Ishikawa (cell line): ENCODE data around the gene GABRE.

Source experiments
- CEBPB ChIP-seq: IDR thresholded peaks from 2 replicates; pipeline ENCODE4 v1.6.1; 2012
- CREB1 ChIP-seq: IDR thresholded peaks from 2 replicates; pipeline ENCODE4 v1.6.1; 2012; ENCODE audit warnings: low read depth
- EGR1 ChIP-seq: IDR thresholded peaks from 2 replicates; pipeline ENCODE4 v1.6.1; 2012
- EP300 ChIP-seq: IDR thresholded peaks from 2 replicates; pipeline ENCODE4 v1.6.1; 2012; ENCODE audit warnings: borderline replicate concordance
- FOXM1 ChIP-seq: IDR thresholded peaks from 2 replicates; pipeline ENCODE4 v1.6.1; 2012; ENCODE audit warnings: low read depth, borderline replicate concordance
- MAX ChIP-seq: IDR thresholded peaks from 2 replicates; pipeline ENCODE4 v1.6.1; 2012
- NFIC ChIP-seq: IDR thresholded peaks from 2 replicates; pipeline ENCODE4 v1.6.1; 2012
- RAD21 ChIP-seq: IDR thresholded peaks from 2 replicates; pipeline ENCODE4 v1.6.1; 2012; ENCODE audit warnings: low read depth
- REST ChIP-seq: IDR thresholded peaks from 2 replicates; pipeline ENCODE4 v1.6.1; 2012; ENCODE audit warnings: low read depth, mild to moderate bottlenecking
- TAF1 ChIP-seq: IDR thresholded peaks from 2 replicates; pipeline ENCODE4 v1.6.1; 2012; ENCODE audit warnings: low read depth, mild to moderate bottlenecking
- TCF12 ChIP-seq: IDR thresholded peaks from 2 replicates; pipeline ENCODE4 v1.6.1; 2012; ENCODE audit warnings: low read depth
- TEAD4 ChIP-seq: IDR thresholded peaks from 2 replicates; pipeline ENCODE4 v1.6.1; 2012
- USF1 ChIP-seq: IDR thresholded peaks from 2 replicates; pipeline ENCODE4 v1.6.1; 2012
- YY1 ChIP-seq: IDR thresholded peaks from 2 replicates; pipeline ENCODE4 v1.6.1; 2012; ENCODE audit warnings: low read depth
- ZBTB7A ChIP-seq: IDR thresholded peaks from 2 replicates; pipeline ENCODE4 v1.6.1; 2012; ENCODE audit warnings: low read depth

The GABRE gene

GRCh38 chrX:151996347-151996746, 21.9 kb upstream of the GABRE start:
- no peak for TF ChIP-seq TAF1
- TF ChIP-seq REST, result no peak
- TF ChIP-seq CEBPB, result no peak
- TF ChIP-seq MAX, result no peak
- no peak for TF ChIP-seq TEAD4
- no peak for TF ChIP-seq EP300
- no peak for TF ChIP-seq TCF12
- no peak for TF ChIP-seq RAD21
- TF ChIP-seq ZBTB7A, result no peak
- TF ChIP-seq YY1, result no peak

GRCh38 chrX:151994476-151994875, 20.0 kb upstream of the GABRE start:
- TF ChIP-seq ZBTB7A (no peak), TCF12 (no peak), TAF1 (no peak), CREB1 (no peak), MAX (no peak), REST (no peak), USF1 (no peak), RAD21 (no peak), EP300 (no peak), YY1 (no peak)

DNA sequence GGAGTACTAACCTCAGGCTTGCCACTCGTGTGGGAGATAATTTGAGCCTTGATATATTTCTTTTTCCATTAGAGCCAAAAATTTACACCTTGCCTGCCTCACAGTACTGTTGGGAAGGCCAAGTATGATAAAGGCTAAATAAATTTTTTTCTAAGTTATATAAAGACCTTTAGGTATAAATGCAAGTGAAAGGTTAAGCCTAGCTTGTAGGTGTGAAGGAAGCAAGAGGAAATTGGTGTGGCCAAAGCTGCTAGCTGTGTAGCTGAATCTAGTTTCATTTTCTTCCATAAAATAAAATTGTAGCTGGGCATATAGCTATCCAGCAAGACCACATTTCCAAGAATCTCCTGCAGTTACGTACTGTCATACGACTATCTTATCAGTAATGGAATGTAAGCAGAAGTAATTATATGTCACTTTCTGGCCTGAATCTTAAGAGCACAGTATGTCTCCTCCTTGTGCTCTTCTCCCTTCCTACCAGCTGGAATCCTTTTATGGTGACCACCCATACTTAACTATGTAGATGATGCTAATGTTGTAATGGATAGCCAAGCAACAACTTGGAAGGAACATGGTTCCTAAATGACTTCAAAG, 14.3 kb upstream of the GABRE start:
- no peak for TF ChIP-seq REST
- TF ChIP-seq USF1, result no peak
- no peak for TF ChIP-seq EP300
- TF ChIP-seq RAD21, result no peak
- no peak for TF ChIP-seq TCF12
- TF ChIP-seq EGR1, result no peak
- no peak for TF ChIP-seq YY1
- no peak for TF ChIP-seq TAF1
- TF ChIP-seq CREB1, result no peak
- no peak for TF ChIP-seq NFIC
- TF ChIP-seq TEAD4, result no peak

GRCh38 chrX:151987108-151987507, 12.6 kb upstream of the GABRE start:
- TF ChIP-seq CREB1, result no peak
- TF ChIP-seq TEAD4, result no peak
- TF ChIP-seq CEBPB, result no peak
- TF ChIP-seq YY1, result no peak
- no peak for TF ChIP-seq TCF12
- no peak for TF ChIP-seq EP300
- no peak for TF ChIP-seq RAD21
- TF ChIP-seq REST, result no peak
- no peak for TF ChIP-seq NFIC
- no peak for TF ChIP-seq ZBTB7A
- TF ChIP-seq FOXM1, result no peak
- no peak for TF ChIP-seq MAX
- TF ChIP-seq EGR1, result no peak
- no peak for TF ChIP-seq TAF1
- no peak for TF ChIP-seq USF1
